Trophoblast cell (in vitro differentiated cells and primary cell): Measurements from ENCODE around the gene CACNA1D.

Experiments
- DNase-seq, 2 donors: peaks; one replicate each; pipeline ENCODE4 v3.0.0-alpha.2; 2016
- H2AFZ ChIP-seq: 2 replicates; pipeline ENCODE4 v1.6.1; 2013; ENCODE audit warnings: low read length, moderate library complexity, mild to moderate bottlenecking; ENCODE audit not compliant: insufficient read depth, poor library complexity
- H2AK5ac ChIP-seq: 2 replicates; pipeline ENCODE4 v1.6.1; 2013; ENCODE audit warnings: mild to moderate bottlenecking, low read length
- H2BK120ac ChIP-seq: 2 replicates; pipeline ENCODE4 v1.6.1; 2013; ENCODE audit warnings: low read length, mild to moderate bottlenecking, moderate library complexity; ENCODE audit not compliant: insufficient read depth, poor library complexity
- H2BK12ac ChIP-seq: 2 replicates; pipeline ENCODE4 v1.6.1; 2013; ENCODE audit warnings: mild to moderate bottlenecking, low read length, moderate library complexity
- H2BK5ac ChIP-seq: 2 replicates; pipeline ENCODE4 v1.6.1; 2013; ENCODE audit warnings: low read length, low read depth, moderate library complexity, mild to moderate bottlenecking; ENCODE audit not compliant: poor library complexity
- H3K14ac ChIP-seq: 2 replicates; pipeline ENCODE4 v1.6.1; 2013; ENCODE audit warnings: mild to moderate bottlenecking, low read length
- H3K18ac ChIP-seq: 2 replicates; pipeline ENCODE4 v1.6.1; 2013; ENCODE audit warnings: mild to moderate bottlenecking, low read length
- H3K23ac ChIP-seq: 2 replicates; pipeline ENCODE4 v1.6.1; 2013; ENCODE audit warnings: low read length
- H3K27ac ChIP-seq: 2 replicates; pipeline ENCODE4 v1.5.1; 2013; ENCODE audit warnings: low read depth, mild to moderate bottlenecking, inconsistent platforms, low read length, moderate library complexity
- H3K27me3 ChIP-seq: 2 replicates; pipeline ENCODE4 v1.6.1; 2013; ENCODE audit warnings: inconsistent platforms, mild to moderate bottlenecking, low read length, moderate library complexity; ENCODE audit not compliant: insufficient read depth
- H3K36me3 ChIP-seq, 2 experiments: 1 replicate in 1 of 2; 2 replicates in 1 of 2; pipeline ENCODE4 v1.6.1; 2013; ENCODE audit warnings: low read length in 2 of 2, mild to moderate bottlenecking in 2 of 2, moderate library complexity in 1 of 2; ENCODE audit not compliant: insufficient read depth in 2 of 2, control insufficient read depth in 1 of 2
- H3K4ac ChIP-seq: 2 replicates; pipeline ENCODE4 v1.6.1; 2013; ENCODE audit warnings: low read depth, mild to moderate bottlenecking, low read length, moderate library complexity
- H3K4me1 ChIP-seq, 2 experiments: 1 replicate in 1 of 2; 2 replicates in 1 of 2; pipeline ENCODE4 v1.6.1; 2013; ENCODE audit warnings: low read length in 2 of 2, mild to moderate bottlenecking in 2 of 2, moderate library complexity in 1 of 2; ENCODE audit not compliant: insufficient read depth in 2 of 2, control insufficient read depth in 1 of 2
- H3K4me2 ChIP-seq: 2 replicates; pipeline ENCODE4 v1.6.1; 2013; ENCODE audit warnings: inconsistent platforms, mild to moderate bottlenecking, low read length, moderate library complexity
- H3K4me3 ChIP-seq: 2 replicates; pipeline ENCODE4 v1.5.1; 2013; ENCODE audit warnings: mild to moderate bottlenecking, low read depth, low read length, inconsistent platforms
- H3K79me1 ChIP-seq: one replicate; pipeline ENCODE4 v1.6.1; 2013; ENCODE audit warnings: low read length
- H3K79me2 ChIP-seq: 2 replicates; pipeline ENCODE4 v1.6.1; 2013; ENCODE audit warnings: low read length, mild to moderate bottlenecking; ENCODE audit not compliant: control insufficient read depth, insufficient read depth, poor library complexity
- H3K9ac ChIP-seq: 2 replicates; pipeline ENCODE4 v1.6.1; 2013; ENCODE audit warnings: mild to moderate bottlenecking, low read length
- H3K9me3 ChIP-seq: 2 replicates; pipeline ENCODE4 v1.6.1; 2013; ENCODE audit warnings: low read depth, mild to moderate bottlenecking, control low read depth, inconsistent platforms, low read length; ENCODE audit not compliant: insufficient read depth
- H4K12ac ChIP-seq: 2 replicates; pipeline ENCODE4 v1.6.1; 2013; ENCODE audit warnings: low read depth, mild to moderate bottlenecking, low read length, moderate library complexity
- H4K8ac ChIP-seq: 2 replicates; pipeline ENCODE4 v1.6.1; 2013; ENCODE audit warnings: low read depth, mild to moderate bottlenecking, low read length, moderate library complexity
- H4K91ac ChIP-seq: one replicate; pipeline ENCODE4 v1.6.1; 2013; ENCODE audit warnings: low read depth, mild to moderate bottlenecking, low read length, moderate library complexity
- WGBS: extraction: QIAGEN DNeasy Blood & Tissue Kit; methylation state at CpG from one replicate; pipeline ENCODE4 v1.1.7; 2013; ENCODE audit warnings: missing lambda C conversion rate; ENCODE audit not compliant: insufficient read length, insufficient coverage; ENCODE audit errors: extremely low coverage; 5-methylcytosine and 5-hydroxymethylcytosine counted together

The CACNA1D gene

GRCh38 chr3:53823026-53823955 is 328.9 kb downstream of the CACNA1D start:
- H2BK12ac ChIP-seq = no peak overlapping the region
- H3K36me3 ChIP-seq = no peaks in the 10 kb centered on the region
- no peak overlapping the region for H2BK120ac ChIP-seq
- H4K8ac ChIP-seq = no peak overlapping the region
- H2AFZ ChIP-seq = no peak overlapping the region
- H3K79me2 ChIP-seq = no peaks in the 10 kb centered on the region
- H3K27me3 ChIP-seq = no peaks in the 10 kb centered on the region
- no CpG with 5 or more reads among the region's 67 CpGs for whole genome bisulfite sequencing
- H3K9ac ChIP-seq = no peak overlapping the region
- no peak overlapping the region for H2AK5ac ChIP-seq
- H3K9me3 ChIP-seq = no peaks in the 10 kb centered on the region
- H3K79me1 ChIP-seq = no peaks in the 10 kb centered on the region
- no peak overlapping the region for H3K14ac ChIP-seq
- H2BK5ac ChIP-seq = no peak overlapping the region
- H3K18ac ChIP-seq = no peak overlapping the region
- no peak overlapping the region for H3K23ac ChIP-seq
- no peaks in the 10 kb centered on the region for H3K4me1 ChIP-seq
- H3K27ac ChIP-seq = no peak overlapping the region
- no peak overlapping the region for H3K4ac ChIP-seq
- H3K4me2 ChIP-seq = no peak overlapping the region
- H3K4me3 ChIP-seq = no peak overlapping the region
- no peak for DNase-seq
- H4K12ac ChIP-seq = no peak overlapping the region
- H4K91ac ChIP-seq = no peak overlapping the region

DNA sequence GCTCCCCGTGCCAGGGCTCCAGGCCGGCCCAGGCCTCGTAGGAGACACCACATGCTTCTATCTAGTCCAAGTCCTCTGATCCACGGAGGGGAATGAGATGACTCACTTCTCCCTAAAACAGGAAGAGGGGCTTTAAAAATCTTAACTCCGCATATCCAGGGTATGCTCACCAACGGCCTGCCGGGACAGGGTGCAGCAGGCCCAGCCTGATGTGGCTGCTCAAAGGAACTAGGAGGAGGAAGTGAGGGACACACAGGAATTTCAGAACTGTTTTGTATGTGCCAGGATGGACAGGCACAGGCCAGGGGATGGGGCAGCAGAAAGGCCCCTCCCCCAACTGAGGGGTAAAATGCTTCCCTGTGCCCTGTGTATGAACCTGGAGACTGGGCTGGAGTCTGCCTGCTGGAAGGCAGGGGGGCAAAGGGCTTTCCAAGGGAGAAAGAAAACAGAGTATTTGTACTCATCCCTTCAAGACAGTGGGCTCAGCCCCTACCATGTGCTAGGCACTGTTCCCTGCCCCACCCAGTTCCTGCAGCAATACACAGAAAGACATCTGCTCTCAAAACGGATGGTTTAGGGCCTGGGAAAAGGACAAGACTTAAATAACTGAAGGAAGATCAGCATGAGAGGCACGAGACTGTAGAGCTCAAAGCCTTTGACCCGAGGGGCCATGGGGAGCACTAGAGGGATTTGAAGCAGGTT is 329.7 kb downstream of the CACNA1D start:
- Histone ChIP-seq H3K23ac (no peak overlapping the region), H2BK12ac (no peak overlapping the region), H2AK5ac (no peak overlapping the region), H2BK5ac (no peak overlapping the region), H3K14ac (no peak overlapping the region), H3K27ac (no peak overlapping the region), H3K4me3 (no peak overlapping the region), H4K8ac (no peak overlapping the region), H3K36me3 (no peaks in the 10 kb centered on the region), H3K27me3 (no peaks in the 10 kb centered on the region), H3K18ac (no peak overlapping the region), H3K4me1 (no peaks in the 10 kb centered on the region), H2BK120ac (no peak overlapping the region), H3K79me1 (no peaks in the 10 kb centered on the region), H4K12ac (no peak overlapping the region), H3K4me2 (no peak overlapping the region), H3K9ac (no peak overlapping the region), H3K9me3 (no peaks in the 10 kb centered on the region), H4K91ac (no peak overlapping the region), H3K4ac (no peak overlapping the region), H2AFZ (no peak overlapping the region), H3K79me2 (no peaks in the 10 kb centered on the region)
- WGBS = no CpG with 5 or more reads among the region's 10 CpGs
- DNase-seq = no peak

DNA sequence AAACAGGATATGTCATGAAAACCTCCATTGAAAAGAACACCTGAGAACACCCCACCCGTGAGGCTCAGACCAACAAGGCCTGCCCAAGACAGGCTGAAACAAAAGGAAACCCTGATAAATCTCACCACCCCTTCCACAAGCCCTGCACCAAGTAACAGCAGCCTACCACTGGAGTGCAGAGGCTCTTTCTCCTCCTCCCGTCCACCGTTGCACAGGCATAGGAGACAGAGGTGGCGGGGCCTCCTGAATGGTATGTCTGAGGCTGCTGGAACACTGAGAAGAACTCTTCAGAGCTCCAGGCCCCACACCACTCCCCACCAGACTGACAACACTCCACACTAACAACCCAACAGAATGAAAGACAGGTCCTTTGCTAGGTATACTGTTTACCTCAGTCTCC is 330.4 kb downstream of the CACNA1D start:
- WGBS = no CpG with 5 or more reads among the region's 4 CpGs
- Histone ChIP-seq H4K8ac (no peak overlapping the region), H3K23ac (no peak overlapping the region), H2BK5ac (no peak overlapping the region), H3K79me2 (no peaks in the 10 kb centered on the region), H2AK5ac (no peak overlapping the region), H2BK120ac (no peak overlapping the region), H3K4ac (no peak overlapping the region), H3K9me3 (no peaks in the 10 kb centered on the region), H2AFZ (no peak overlapping the region), H4K91ac (no peak overlapping the region), H4K12ac (no peak overlapping the region), H3K36me3 (no peaks in the 10 kb centered on the region), H3K9ac (no peak overlapping the region), H3K27ac (no peak overlapping the region), H3K79me1 (no peaks in the 10 kb centered on the region), H3K4me3 (no peak overlapping the region), H3K27me3 (no peaks in the 10 kb centered on the region), H2BK12ac (no peak overlapping the region), H3K18ac (no peak overlapping the region), H3K14ac (no peak overlapping the region), H3K4me2 (no peak overlapping the region), H3K4me1 (no peaks in the 10 kb centered on the region)
- DNase-seq = no peak

DNA sequence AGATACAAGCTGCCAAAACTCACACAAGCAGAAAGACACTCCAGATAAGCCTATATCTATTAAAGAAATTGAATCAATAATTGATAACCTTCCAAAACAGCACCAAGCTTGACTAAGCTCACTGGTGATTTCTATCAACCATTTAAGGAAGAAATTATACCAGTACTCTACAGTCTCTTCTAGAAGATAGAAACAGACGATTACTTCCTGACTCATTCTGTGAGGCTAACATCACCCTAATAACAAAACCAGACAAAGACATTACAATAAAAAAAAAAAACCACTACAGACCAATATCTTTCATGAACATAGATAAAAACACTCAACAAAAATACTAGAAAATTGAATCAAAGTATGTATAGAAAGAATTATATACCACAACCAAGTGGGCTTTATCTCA is 331.6 kb downstream of the CACNA1D start:
- Histone ChIP-seq H2AFZ (no peak overlapping the region), H3K4me3 (no peak overlapping the region), H4K12ac (no peak overlapping the region), H2BK120ac (no peak overlapping the region), H3K27ac (no peak overlapping the region), H3K4me2 (no peak overlapping the region), H3K27me3 (no peaks in the 10 kb centered on the region), H3K18ac (no peak overlapping the region), H4K8ac (no peak overlapping the region), H3K4me1 (no peaks in the 10 kb centered on the region), H4K91ac (no peak overlapping the region), H2BK12ac (no peak overlapping the region), H3K23ac (no peak overlapping the region), H3K4ac (no peak overlapping the region), H3K9ac (no peak overlapping the region), H2BK5ac (no peak overlapping the region), H2AK5ac (no peak overlapping the region), H3K9me3 (no peaks in the 10 kb centered on the region), H3K14ac (no peak overlapping the region), H3K36me3 (no peaks in the 10 kb centered on the region), H3K79me1 (no peaks in the 10 kb centered on the region), H3K79me2 (no peaks in the 10 kb centered on the region)
- DNase-seq = no peak
- WGBS = no CpG with 5 or more reads among the region's 1 CpG
